ENCODE results near the gene ADCK1. TPM values are rescaled to one million over a fixed set of nuclear protein-coding genes. Genes with fewer than 3 reads are reported as not detected.
A peak's percentile ranks its signal among the peaks of the same experiment; 100 is the strongest.

Gene ADCK1
- total RNA-seq, 1 donor from 2014 or later, result 3.9 TPM

DNA sequence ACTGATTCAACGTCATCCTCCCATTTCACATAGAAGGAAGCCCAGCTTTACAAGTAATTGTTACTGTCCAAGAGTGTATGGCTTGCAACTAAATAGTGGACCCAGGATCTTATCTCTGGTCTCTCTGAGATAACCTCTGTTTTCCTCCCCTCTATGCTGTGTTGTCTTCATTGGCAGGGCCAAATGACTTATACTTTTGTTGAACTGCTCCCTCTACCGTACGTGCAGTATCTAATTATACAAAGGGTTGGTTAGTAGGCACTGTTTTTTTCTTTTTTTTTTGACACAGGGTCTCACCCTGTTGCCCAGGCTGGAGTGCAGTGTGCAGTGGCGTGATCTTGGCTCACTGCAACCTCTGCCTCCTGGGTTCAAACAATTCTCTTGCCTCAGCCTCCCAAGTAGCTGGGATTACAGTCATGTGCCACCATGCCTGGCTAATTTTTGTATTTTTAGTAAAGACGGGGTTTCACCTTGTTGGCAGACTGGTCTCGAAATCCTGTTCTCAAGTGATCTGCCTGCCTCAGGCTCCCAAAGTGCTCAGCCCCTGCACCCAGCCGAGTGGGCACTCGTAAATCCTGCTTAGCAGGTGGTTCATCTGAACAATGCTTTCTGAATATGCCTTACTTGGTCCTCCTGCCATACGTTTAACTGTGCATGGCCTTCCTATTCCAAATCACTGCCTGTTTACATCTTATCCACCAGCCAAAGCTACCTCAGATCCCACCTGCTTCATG, 162.1 kb downstream of the ADCK1 start:
- Mint-ChIP-seq H3K9me3 (no peaks in the 10 kb centered on the region), H3K4me3 (no peak overlapping the region), H3K27me3 (ENCODE audit: insufficient read depth) (peaks cover 7% of the 10 kb centered on the region), H3K27ac (no peak overlapping the region), H3K36me3 (ENCODE audit: low read depth) (no peaks in the 10 kb centered on the region), H3K4me1 (ENCODE audit: low read depth) (peaks cover 6% of the 10 kb centered on the region)
- intact Hi-C loops (cut with micrococcal nuclease), result no loop called here
- no peak for DNase-seq (ENCODE audit: low spot score)

DNA sequence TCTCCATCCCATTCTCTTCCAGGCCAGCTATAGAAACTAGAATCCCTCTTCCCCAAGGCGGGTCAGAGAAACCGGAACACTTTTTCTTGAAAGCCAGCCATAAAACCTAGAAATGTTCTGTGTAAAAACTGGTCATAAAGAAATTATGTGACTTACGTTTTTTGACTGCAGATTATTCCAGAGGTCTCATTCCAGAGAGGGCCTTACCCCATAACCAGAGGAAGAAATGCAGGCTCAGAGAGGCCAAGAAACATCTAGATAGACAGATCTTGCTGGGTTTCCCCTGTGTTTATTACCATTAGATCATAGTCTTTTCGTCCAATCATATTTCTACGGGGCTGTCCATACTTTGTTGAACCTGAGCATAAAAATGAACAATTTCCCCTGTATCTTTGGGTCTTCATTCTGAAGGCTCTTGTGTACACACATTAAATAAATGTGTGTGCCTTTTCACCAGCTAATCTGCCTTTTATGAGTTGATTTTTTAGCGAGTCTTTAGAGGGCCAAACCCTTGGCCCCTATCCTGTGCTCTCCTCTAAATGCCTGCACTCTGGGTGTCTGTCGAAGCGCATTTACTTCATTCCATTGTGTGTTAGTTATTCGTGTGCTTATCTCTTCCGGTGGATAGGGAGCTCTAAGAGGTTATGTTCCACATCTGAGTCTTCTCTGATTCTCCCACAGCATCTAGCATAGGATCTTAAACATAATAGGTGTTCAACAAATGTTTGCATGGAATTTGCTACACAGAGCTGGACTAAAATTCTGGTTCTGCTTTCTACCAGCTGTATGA, 163.0 kb downstream of the ADCK1 start:
- peaks cover 5% of the 10 kb centered on the region for H3K27me3 Mint-ChIP-seq (ENCODE audit: insufficient read depth)
- intact Hi-C loops (cut with micrococcal nuclease), result no loop called here
- H3K36me3 Mint-ChIP-seq (ENCODE audit: low read depth), result no peaks in the 10 kb centered on the region
- no peak for DNase-seq (ENCODE audit: low spot score)
- peaks cover 6% of the 10 kb centered on the region for H3K4me1 Mint-ChIP-seq (ENCODE audit: low read depth)
- no peaks in the 10 kb centered on the region for H3K9me3 Mint-ChIP-seq
- no peak overlapping the region for H3K4me3 Mint-ChIP-seq
- no peak overlapping the region for H3K27ac Mint-ChIP-seq

DNA sequence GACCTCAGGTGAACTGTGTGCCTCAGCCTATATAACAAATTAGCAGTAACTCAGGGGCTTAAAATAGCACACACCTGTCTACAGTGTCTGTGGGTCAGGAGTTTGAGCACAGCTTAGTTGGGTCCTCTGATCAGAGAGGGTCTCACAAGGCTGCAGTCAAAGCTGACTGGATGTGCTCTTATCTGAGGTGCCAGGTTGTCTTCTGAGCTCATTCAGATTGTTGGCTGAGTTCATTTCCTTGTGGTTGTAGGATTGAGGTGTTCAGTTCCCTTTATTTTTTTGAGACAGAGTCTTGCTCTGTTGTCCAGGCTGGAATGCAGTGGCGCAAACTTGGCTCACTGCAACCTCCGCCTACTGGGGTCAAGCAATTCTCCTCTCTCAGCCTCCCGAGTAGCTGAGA, 164.7 kb downstream of the ADCK1 start:
- H3K9me3 Mint-ChIP-seq, result no peaks in the 10 kb centered on the region
- H3K27me3 Mint-ChIP-seq (ENCODE audit: insufficient read depth), result peaks cover 2% of the 10 kb centered on the region
- H3K36me3 Mint-ChIP-seq (ENCODE audit: low read depth), result no peaks in the 10 kb centered on the region
- H3K4me1 Mint-ChIP-seq (ENCODE audit: low read depth), result peaks cover 6% of the 10 kb centered on the region
- no peak overlapping the region for H3K4me3 Mint-ChIP-seq
- DNase-seq (ENCODE audit: low spot score), result no peak
- H3K27ac Mint-ChIP-seq, result no peak overlapping the region
- intact Hi-C loops (cut with micrococcal nuclease), result no loop called here

DNA sequence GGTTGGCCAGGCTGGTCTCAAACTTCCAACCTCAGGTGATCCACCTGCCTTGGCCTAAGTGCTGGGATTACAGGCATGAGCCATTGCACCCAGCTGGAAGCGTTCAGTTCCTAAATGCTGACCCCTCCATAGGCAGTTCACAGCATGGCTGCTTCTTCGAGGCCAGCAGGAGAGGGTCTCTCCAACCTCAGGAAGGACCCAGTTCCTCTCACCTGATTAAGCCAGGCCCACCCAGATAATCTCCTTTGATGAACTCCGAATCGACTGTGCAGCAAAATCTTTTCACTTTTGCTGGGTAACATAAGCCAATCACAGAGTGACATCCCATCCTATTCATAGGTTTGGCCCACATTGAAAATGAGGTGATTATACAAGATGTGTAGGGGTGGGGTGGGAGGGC, 165.1 kb downstream of the ADCK1 start:
- no peak for DNase-seq (ENCODE audit: low spot score)
- Mint-ChIP-seq H3K27ac (no peak overlapping the region), H3K9me3 (no peaks in the 10 kb centered on the region), H3K4me1 (ENCODE audit: low read depth) (peaks cover 6% of the 10 kb centered on the region), H3K4me3 (no peak overlapping the region), H3K36me3 (ENCODE audit: low read depth) (no peaks in the 10 kb centered on the region), H3K27me3 (ENCODE audit: insufficient read depth) (no peaks in the 10 kb centered on the region)
- intact Hi-C loops (cut with micrococcal nuclease), result loop anchor here (1.0 kb wide), 1 partner anchor 42 kb away; no protein-coding TSS in a partner anchor

DNA sequence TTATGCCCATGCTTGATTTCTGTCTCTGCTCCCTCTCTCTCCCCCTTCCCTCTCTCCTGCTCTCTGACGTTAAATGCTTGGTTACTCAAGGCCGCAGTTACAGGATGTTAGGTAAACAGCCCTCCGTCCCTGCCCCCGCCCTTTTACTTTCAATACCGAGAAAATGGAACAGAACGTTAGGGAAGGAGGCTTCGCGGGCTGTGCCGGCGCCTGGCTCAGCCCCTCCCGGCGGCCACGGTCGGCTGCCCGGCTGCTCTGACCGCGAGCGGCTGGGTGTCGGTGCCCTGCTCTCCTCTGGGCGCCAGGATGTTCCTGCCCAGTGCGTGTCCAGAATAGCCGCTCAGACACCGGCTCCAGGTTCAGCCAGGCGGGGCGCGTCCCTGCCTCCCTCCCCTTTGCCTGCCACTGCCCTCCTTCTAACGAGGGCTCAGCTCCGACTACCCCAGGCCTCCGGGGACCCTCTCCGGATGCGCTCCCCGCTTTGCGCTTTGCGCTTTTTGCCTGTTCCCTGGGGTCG, 166.1 kb downstream of the ADCK1 start:
- H3K4me3 Mint-ChIP-seq, result peak overlapping the region; percentile 76
- no peaks in the 10 kb centered on the region for H3K36me3 Mint-ChIP-seq (ENCODE audit: low read depth)
- DNase-seq (ENCODE audit: low spot score), result peak; percentile 48
- H3K27ac Mint-ChIP-seq, result peak overlapping the region; percentile 66
- intact Hi-C loops (cut with micrococcal nuclease), result loop anchor here (1.0 kb wide), 1 partner anchor 41 kb away; no protein-coding TSS in a partner anchor
- no peaks in the 10 kb centered on the region for H3K9me3 Mint-ChIP-seq
- peaks cover 6% of the 10 kb centered on the region for H3K4me1 Mint-ChIP-seq (ENCODE audit: low read depth)
- H3K27me3 Mint-ChIP-seq (ENCODE audit: insufficient read depth), result no peaks in the 10 kb centered on the region

DNA sequence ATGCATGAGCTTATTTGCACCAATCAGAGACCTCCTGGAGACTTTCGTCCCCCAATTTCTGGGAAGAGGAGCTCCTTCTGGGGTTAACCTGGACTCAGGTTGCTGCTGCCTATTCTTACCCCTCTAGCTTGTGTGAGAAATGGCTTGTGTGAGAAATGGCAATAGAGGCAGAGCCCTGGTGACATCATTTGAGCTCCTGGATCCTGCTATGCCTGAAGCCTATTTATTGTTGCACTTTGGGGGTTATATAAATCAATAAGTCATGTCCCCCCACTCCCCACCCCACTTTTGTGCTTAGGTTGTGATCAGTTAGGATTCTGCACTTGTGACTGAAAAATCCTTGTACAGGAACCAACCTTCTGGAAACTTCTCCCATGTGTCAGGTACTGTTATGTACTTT, 167.2 kb downstream of the ADCK1 start:
- Mint-ChIP-seq H3K27me3 (ENCODE audit: insufficient read depth) (no peaks in the 10 kb centered on the region), H3K4me3 (no peak overlapping the region), H3K27ac (no peak overlapping the region), H3K4me1 (ENCODE audit: low read depth) (peaks cover 6% of the 10 kb centered on the region), H3K36me3 (ENCODE audit: low read depth) (no peaks in the 10 kb centered on the region), H3K9me3 (no peaks in the 10 kb centered on the region)
- no peak for DNase-seq (ENCODE audit: low spot score)
- intact Hi-C loops (cut with micrococcal nuclease), result no loop called here

DNA sequence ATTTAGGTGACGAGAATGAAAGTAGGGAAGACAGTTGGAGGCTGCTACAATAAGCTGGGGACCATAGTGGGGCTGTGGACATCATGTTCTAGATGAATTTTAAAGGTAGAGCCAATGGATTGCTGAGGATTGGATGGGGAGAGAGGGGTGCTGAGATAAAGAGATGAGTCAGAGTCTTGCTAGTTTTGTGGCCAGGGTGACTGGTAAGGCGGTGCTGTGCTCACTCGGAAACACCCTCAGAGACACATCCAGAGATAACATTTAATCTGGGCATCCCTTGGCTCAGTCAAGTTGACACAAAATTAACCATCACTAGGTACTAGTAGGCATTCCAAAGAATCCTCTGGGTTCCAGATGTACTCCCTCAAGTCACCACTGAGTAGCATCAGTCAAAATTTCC, 170.7 kb downstream of the ADCK1 start:
- intact Hi-C loops (cut with micrococcal nuclease), result no loop called here

DNA sequence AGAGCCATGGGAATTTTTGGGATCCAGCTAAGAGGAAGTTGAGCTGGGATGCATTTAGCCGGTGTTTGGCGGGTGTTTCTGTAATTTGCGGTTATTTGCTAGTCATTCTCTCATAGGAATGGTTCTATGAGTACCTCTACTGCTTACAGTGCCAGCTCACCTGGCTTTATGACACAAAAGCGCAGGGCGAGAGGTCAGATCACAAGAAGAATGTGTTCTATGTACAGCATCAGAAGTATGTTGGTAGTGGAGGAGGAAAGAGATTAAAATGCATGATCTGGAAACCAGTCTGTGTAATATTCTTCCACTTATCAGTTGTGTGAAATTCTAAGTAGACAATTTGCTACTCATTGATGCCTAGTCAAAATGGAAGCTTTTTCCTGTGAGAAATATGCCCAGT, 173.3 kb downstream of the ADCK1 start:
- DNase-seq (ENCODE audit: low spot score), result no peak
- H3K27ac Mint-ChIP-seq, result no peak overlapping the region
- H3K4me1 Mint-ChIP-seq (ENCODE audit: low read depth), result no peaks in the 10 kb centered on the region
- H3K9me3 Mint-ChIP-seq, result no peaks in the 10 kb centered on the region
- H3K36me3 Mint-ChIP-seq (ENCODE audit: low read depth), result no peaks in the 10 kb centered on the region
- peaks cover 13% of the 10 kb centered on the region for H3K27me3 Mint-ChIP-seq (ENCODE audit: insufficient read depth)
- intact Hi-C loops (cut with micrococcal nuclease), result no loop called here
- H3K4me3 Mint-ChIP-seq, result no peak overlapping the region

More for the DNA sequence above, 170.7 kb downstream of the ADCK1 start:
- no peak for DNase-seq (ENCODE audit: low spot score)
- H3K27me3 Mint-ChIP-seq (ENCODE audit: insufficient read depth), result peaks cover 10% of the 10 kb centered on the region
- no peaks in the 10 kb centered on the region for H3K36me3 Mint-ChIP-seq (ENCODE audit: low read depth)
- H3K4me3 Mint-ChIP-seq, result no peak overlapping the region
- H3K9me3 Mint-ChIP-seq, result no peaks in the 10 kb centered on the region
- H3K27ac Mint-ChIP-seq, result no peak overlapping the region
- peaks cover 4% of the 10 kb centered on the region for H3K4me1 Mint-ChIP-seq (ENCODE audit: low read depth)

DNA sequence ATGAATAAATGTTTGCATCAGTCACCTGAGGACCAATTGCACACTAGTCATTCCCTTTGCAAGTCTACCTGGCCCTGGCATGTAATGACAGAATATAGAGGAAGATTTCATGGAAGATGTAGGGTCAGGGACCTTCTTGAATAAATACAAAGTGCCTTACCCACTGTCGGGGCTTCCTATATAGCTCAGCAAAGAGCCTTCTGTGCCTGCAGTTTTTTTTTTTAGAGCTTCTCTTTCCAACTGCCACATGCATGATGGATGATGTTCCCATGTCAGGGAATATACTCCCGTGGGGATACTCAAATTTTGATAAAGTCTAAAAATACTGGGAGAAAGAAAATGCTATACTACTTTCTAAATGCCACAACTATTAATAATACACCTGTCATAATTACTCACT, 176.7 kb downstream of the ADCK1 start:
- intact Hi-C loops (cut with micrococcal nuclease), result no loop called here
- no peak for DNase-seq (ENCODE audit: low spot score)
- H3K4me1 Mint-ChIP-seq (ENCODE audit: low read depth), result peaks cover 8% of the 10 kb centered on the region
- H3K27me3 Mint-ChIP-seq (ENCODE audit: insufficient read depth), result peaks cover 22% of the 10 kb centered on the region
- H3K27ac Mint-ChIP-seq, result no peak overlapping the region
- no peaks in the 10 kb centered on the region for H3K36me3 Mint-ChIP-seq (ENCODE audit: low read depth)
- no peak overlapping the region for H3K4me3 Mint-ChIP-seq
- no peaks in the 10 kb centered on the region for H3K9me3 Mint-ChIP-seq

DNA sequence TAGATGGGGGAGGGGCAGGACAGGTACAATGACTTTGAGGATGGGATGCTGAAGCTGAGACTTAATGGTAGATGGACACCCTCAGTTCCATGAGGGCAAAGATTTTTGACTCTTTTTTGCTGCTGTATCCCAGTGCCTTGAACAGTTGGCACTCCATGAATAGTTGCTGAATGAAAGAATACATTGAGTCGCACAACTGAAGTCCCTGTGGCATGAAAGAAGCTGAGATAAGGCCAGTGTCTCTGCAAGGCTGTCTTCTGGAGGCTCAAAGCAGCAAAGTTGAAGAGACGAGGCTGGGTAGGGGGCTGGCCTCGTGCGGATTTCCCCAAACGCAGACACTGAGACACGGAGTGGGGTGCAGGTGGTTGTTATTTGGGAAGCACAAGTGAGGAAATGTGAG, 179.3 kb downstream of the ADCK1 start:
- peaks cover 8% of the 10 kb centered on the region for H3K4me1 Mint-ChIP-seq (ENCODE audit: low read depth)
- no peaks in the 10 kb centered on the region for H3K9me3 Mint-ChIP-seq
- intact Hi-C loops (cut with micrococcal nuclease), result no loop called here
- H3K27me3 Mint-ChIP-seq (ENCODE audit: insufficient read depth), result peaks cover 16% of the 10 kb centered on the region
- H3K4me3 Mint-ChIP-seq, result no peak overlapping the region
- no peaks in the 10 kb centered on the region for H3K36me3 Mint-ChIP-seq (ENCODE audit: low read depth)
- no peak overlapping the region for H3K27ac Mint-ChIP-seq
- DNase-seq (ENCODE audit: low spot score), result no peak

DNA sequence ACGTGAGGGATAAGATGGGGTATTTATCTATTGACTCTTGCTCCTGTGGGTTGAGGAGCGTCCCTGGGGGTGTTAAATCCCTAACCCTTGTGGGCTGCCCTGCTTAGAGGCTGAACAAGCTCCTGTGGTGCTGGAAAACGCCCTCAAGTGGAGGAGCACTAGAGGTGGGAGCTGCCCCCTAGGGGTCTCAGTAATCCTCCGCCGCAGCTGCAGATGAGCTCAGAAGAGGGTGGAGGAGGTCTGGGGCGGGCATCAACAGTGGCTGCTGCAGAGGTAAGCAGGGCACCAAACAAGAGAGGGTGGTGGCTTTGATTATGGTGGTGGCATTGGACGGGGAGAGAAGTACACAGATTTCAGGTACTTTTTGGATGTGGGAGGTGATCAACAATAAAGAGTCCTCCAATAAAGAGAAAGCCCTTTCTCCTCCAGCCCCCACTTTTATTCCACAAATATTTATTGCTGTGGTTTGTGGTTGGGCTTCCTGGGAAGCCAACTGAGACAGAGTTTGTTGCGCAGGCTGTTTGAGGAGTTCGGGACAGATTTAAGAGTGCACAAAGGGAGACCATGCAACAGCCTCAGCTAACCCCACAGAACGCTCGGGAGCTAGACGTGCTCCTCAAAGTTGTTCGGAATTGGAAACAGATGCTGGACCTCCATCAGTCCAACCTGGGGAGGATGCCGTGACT, 179.9 kb downstream of the ADCK1 start:
- H3K9me3 Mint-ChIP-seq, result no peaks in the 10 kb centered on the region
- no peak for DNase-seq (ENCODE audit: low spot score)
- intact Hi-C loops (cut with micrococcal nuclease), result no loop called here
- peak overlapping the region; percentile 13 for H3K4me3 Mint-ChIP-seq
- peaks cover 13% of the 10 kb centered on the region for H3K27me3 Mint-ChIP-seq (ENCODE audit: insufficient read depth)
- H3K27ac Mint-ChIP-seq, result no peak overlapping the region
- H3K4me1 Mint-ChIP-seq (ENCODE audit: low read depth), result peaks cover 13% of the 10 kb centered on the region
- no peaks in the 10 kb centered on the region for H3K36me3 Mint-ChIP-seq (ENCODE audit: low read depth)

DNA sequence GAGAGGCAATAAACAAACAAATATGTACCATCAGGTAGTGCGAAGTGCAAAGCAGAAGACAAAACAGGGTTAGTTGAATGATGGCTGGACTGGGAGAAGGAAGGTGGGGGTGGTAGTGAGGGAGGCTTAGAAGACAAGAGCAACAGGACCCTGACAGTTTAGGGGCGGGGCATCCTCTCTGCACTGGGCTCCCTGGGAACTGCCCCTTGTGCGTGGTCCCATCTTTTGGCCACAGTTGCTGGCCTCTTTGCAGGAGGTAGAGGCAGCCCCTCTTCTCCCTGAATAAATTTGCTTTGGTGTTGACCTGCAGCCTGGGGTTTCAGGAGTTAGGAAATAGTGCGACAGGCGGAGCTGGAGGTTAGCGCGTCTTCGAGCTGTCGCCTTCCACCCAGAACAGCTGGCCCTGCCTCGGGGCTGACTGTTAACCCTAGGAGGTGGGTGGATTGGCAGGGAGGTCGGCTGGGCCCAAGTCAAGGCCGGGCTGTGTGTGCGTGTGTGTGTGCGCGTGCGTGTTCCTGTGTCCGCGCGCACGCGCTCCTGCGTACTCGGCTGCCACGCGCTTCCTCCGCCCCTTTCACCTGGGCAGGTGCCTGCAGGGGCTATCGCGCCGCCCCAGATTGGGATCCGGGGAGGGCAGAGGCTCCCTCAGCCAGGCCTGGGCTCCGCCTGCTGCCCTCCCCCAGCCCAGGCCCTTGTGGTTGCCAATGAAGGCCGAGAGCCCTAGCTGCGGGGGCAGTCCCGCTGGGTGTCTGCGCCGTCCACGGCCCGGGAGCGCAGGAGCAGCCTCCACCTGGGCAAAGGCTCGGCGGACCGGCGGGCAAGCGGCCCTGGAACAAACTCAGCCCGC, 180.8 kb downstream of the ADCK1 start:
- Mint-ChIP-seq H3K27ac (no peak overlapping the region), H3K9me3 (no peaks in the 10 kb centered on the region), H3K4me1 (ENCODE audit: low read depth) (peaks cover 21% of the 10 kb centered on the region), H3K27me3 (ENCODE audit: insufficient read depth) (peaks cover 12% of the 10 kb centered on the region), H3K36me3 (ENCODE audit: low read depth) (no peaks in the 10 kb centered on the region), H3K4me3 (peak overlapping the region; percentile 13)
- intact Hi-C loops (cut with micrococcal nuclease), result no loop called here
- no peak for DNase-seq (ENCODE audit: low spot score)
